GM21786 (cell line): Measurements from ENCODE around the gene ANO4.

ENCODE experiments used
- ATAC-seq: cut with Tn5 transposase; IDR thresholded peaks from one replicate; pipeline ENCODE4 v1.9.1; 2021; ENCODE audit not compliant: unreplicated experiment

The ANO4 gene

DNA sequence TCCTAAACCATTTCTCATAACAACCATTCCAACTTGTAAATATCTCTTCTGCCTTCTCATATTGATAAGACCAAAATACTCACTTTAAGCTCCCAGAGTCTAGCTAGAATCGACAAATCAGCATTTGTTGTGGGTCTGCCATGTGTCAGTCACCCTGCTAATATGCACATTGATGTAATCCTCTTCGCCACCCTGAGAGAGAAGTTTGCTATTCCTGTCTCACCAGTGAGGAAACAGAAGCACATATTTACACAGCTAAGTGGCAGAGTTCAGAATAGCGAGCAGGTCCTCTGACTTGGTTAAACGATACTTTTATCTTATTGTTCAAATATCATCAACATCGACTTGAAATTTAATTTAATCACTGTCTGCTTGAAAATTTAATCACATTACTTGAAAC is 142.1 kb downstream of the ANO4 start:
- ATAC-seq: no peak

- ATAC-seq: no peak
Measured at GRCh38 chr12:100940503-100940902, 145.9 kb downstream of the ANO4 start.

DNA sequence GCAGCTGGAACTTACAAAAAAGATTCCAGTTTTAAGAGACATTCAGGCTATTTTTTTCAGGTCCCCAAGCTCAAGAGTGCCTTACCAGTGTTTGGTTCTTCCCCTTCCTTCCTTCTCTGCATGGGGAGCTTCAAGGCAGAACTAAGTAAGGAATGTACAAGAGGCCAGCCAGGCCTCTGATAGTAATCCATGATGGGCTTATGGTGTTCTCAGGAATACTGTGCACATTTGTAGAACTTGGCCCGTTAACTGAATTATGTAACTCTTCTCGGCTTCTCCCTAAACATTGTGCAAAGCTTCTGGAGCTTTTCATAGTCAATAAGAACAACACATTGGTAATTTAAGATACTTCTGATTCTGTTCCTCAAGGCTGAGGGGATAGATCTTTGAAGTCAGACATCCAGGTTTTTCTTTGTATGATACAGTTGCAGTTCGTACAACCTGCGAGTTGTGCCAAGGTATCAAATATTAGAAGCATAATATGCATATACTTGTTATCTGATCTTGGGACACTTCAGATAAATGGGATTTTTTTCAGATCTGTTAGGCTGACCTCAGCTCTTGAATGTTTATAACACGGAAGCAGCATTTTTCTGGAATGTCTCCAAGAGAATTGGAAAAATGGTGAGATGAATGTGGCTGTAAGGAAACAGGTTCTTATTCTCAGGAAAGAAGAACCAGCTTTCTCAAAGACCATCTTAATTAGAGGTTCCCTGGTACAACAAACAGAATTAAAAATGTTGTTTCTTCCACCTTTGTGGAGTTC is 148.6 kb downstream of the ANO4 start:
- ATAC-seq: no peak

DNA sequence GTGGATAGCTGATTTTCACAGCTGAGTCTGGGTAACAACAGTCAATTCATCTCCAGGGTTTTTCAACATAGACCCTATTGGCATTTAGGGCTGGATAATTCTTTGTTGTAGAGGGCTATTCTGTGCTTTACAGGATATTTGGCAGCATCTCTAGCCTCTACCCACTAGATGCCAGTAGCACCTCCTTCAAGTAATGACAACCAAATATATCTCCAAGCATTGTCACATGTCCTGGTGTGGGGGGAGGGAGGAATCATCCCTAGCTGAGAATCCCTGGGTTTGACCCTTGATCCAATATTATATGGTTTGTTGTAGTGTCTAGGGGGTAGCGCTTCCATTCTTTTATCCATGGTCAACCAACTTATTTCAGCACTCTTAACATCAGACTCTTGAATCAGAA is 157.2 kb downstream of the ANO4 start:
- ATAC-seq: no peak

- no peak for ATAC-seq
Measured at GRCh38 chr12:100953217-100953616, 158.6 kb downstream of the ANO4 start.

GRCh38 chr12:100953677-100954076 is 159.1 kb downstream of the ANO4 start:
- ATAC-seq: no peak

DNA sequence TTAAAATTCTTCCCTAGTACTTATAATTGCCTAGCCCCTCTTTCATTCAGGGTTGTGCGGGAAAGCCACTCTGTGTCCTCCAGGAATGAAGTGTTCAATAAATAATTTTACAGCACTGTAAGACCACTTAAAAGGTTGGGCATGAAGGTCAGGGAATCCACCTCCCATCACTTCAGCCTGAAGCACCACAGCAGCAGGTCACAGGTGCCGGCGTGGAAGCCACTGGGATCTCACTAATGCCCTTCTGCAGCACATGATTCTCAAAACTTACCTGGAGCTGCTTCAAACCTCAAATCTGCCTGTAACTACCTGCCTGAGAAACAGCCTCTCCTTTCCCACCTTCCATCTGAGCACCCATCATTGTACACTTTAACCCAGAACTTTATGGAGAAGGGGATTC is 159.5 kb downstream of the ANO4 start:
- ATAC-seq: no peak

DNA sequence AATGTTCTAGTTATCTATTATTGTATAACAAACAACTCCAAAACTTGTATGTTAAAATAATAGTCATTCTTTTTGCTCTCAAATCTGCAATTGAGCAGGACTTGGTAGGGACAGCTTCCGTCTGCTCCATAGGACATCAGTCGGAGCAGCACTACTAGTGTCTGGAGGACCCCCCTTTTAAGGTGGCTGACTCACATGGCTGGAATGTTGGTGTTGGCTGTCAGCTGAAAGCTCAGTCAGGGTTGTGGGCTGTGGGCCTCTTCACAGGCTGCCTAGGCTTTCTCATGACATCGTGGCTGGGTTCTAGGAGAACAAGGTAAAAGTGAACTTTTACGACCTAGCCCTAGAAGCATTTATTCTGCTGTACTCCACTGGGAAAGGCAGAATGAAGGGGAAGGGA is 160.6 kb downstream of the ANO4 start:
- no peak for ATAC-seq

- ATAC-seq: no peak
Measured at GRCh38 chr12:100956311-100956852, 161.8 kb downstream of the ANO4 start.

GRCh38 chr12:100959481-100959880 is 164.9 kb downstream of the ANO4 start:
- ATAC-seq: no peak

DNA sequence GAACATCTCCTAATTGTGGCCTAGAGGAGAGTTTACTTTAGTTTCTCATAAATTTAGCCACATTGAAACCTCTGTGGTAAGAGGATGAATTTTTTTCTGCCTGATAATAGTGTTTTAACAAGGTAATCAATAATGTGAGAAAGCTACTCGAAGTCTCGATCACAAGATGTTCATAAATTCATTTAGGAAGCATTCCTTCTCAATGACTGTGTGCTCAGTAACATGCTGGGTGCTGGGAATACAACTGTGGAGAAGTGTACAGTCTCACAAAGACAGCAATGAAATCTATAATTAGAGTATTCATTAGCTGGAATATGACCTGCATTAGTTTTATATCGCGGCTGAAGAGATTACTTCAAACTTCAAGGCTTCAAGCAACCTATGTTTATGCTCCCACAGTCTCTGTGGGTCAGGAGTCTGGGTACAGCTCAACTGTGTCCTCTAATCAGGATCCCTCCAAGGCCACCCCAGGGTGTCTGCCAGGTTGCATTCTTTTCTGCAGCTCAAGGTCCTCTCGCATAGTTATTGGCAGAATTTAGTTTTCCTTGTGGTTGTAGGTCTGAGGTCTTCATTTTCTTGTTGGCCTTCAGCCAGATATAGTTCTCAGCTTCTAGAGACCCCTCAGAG is 167.6 kb downstream of the ANO4 start:
- no peak for ATAC-seq

- no peak for ATAC-seq
Measured at GRCh38 chr12:100963381-100963780, 168.8 kb downstream of the ANO4 start.

DNA sequence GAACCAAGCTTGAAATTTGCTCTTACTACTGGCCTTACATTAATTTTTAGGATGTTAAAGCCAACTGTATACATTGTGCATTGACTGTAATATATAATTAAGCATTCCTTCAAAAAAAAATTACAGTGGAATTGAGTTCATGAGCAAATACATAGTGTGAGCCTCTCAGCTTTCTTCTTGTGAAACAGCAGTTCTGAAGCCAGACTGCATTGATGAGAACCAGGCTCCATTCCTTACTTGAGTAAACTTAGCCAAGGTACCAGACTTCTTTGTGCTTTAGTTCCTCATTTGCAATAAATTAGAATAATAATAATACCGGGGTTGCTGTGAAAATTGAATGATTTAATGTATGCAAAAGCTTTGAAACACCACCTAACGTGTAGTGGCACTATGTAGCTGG is 169.5 kb downstream of the ANO4 start:
- ATAC-seq: no peak

DNA sequence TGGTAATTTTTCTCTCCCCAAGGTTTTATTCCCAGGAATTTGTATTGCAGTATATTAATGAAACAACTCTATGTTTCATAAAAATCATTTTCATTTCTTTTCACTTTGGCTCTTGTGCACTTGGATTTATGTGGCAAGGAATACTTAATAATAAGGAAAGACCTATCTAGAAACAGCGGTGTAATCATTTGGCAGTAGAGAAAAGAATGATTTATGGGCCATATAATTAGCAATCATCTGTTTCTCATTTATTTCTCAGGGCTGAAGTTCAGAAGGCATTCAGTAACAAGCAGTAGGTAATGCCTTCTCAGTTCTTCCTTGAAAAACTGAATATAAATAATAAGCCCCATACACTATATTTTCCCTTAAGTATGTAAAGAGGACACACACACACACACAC is 172.6 kb downstream of the ANO4 start:
- no peak for ATAC-seq

- no peak for ATAC-seq
Measured at GRCh38 chr12:100970894-100971293, 176.3 kb downstream of the ANO4 start.

- no peak for ATAC-seq
Measured at GRCh38 chr12:100972121-100972520, 177.5 kb downstream of the ANO4 start.

DNA sequence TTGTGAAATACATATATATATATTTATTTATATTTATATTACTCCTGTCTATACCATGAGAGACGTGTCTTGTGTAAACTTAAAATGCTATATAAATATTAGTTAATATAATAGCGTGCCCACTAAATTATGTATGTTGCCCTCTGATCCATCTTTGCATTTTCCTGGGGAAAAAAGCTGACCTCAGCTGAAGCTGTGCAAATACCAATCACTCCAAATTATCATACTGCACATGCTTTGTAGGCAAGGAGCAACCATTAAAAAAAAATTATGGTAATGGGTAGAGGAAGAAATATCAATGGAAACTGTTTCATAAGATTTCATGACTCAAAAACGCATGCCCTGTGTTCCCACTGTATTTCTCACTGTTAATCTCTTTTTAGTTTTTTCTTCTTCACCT is 179.8 kb downstream of the ANO4 start:
- ATAC-seq: no peak

- no peak for ATAC-seq
Measured at GRCh38 chr12:100974747-100975146, 180.2 kb downstream of the ANO4 start.

GRCh38 chr12:100976735-100977134 is 182.2 kb downstream of the ANO4 start:
- ATAC-seq: no peak

- no peak for ATAC-seq
Measured at GRCh38 chr12:100980856-100981255, 186.3 kb downstream of the ANO4 start.

- no peak for ATAC-seq
Measured at GRCh38 chr12:100982511-100983183, 188.1 kb downstream of the ANO4 start.

DNA sequence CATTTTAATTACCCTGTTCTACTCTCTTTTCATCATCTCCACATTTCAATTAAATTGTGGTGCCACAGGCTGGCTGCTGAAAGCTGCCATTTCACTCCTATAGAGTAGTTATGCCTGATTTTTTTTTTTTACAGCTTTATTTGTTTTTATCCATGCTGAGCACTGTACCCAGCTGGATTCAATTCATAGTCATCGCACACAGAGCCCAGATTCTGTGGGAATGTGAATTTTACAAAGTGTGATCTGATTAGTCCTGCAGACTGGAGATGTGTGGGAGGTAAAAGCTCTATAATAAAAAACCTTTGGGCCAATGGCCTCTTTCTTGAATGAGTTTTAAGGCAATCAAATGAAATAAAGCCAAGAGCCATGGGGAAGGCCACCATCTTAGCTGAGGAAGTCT is 190.2 kb downstream of the ANO4 start:
- no peak for ATAC-seq
